ENCODE measurements around the gene CRTAC1. TPM values are rescaled to one million over a fixed set of nuclear protein-coding genes. Genes with fewer than 3 reads are reported as not detected.

The CRTAC1 gene
- total and polyA plus RNA-seq, 2 donors (not counting 3 experiments of a cell fraction or from before 2014, with no cell fraction given), result 1.4 to 3.0 TPM

DNA sequence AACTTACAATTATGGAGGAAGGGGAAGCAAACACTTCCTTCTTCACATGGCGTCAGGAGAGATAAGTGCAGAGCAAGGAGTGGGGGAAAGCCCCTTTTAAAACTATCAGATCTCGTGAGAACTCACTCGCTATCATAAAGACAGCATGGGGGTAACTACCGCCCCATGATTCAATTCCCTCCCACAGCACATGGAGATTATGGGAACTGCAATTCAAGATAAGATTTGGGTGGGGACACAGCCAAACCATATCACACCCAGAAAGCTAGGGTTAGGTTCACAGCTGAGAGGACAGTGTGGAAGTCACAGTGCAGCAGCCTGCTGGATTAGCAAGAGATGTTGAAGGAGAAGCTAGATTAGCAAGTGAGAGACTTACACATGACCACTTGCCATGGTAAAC lies 81.6 kb downstream of the CRTAC1 start:
- CTCF ChIA-PET, result interaction anchor here (1.6 kb wide), 1 partner anchor 34 kb away, joined by 3 read pairs; no protein-coding TSS in a partner anchor
- FAIRE-seq (no peak), DNase-seq (ENCODE audit: low read depth, low spot score) (no peak)
- H3K27me3 ChIP-seq (ENCODE audit: control insufficient read depth in 2 of 2, insufficient read depth in 2 of 2, low read length in 2 of 2), result no peaks in the 10 kb centered on the region
- H3K9ac ChIP-seq (replicated peaks; ENCODE audit: extremely low read depth, insufficient read depth, low read length), result no peak overlapping the region
- no TSS peak for BruUV-seq (replicated peaks)
- POLR2A ChIA-PET, result no interaction called here
- no peak overlapping the region for H3K4me3 ChIP-seq (replicated peaks in 1 of 3; ENCODE audit: insufficient read depth in 1 of 3, low read depth in 1 of 3, low read length in 3 of 3)
- no peaks in the 10 kb centered on the region for H3K9me1 ChIP-seq (replicated peaks; ENCODE audit: control insufficient read depth, extremely low read depth, insufficient read depth, low read length)
- no peaks in the 10 kb centered on the region for H4K20me1 ChIP-seq (replicated peaks; ENCODE audit: control insufficient read depth, extremely low read depth, insufficient read depth, low read length)
- H3K27ac ChIP-seq (ENCODE audit: insufficient read depth, low read depth, low read length), result no peak overlapping the region
- H2AFZ ChIP-seq (ENCODE audit: low read depth, low read length), result no peak overlapping the region
- no peaks in the 10 kb centered on the region for H3K79me2 ChIP-seq (ENCODE audit: control insufficient read depth, insufficient read depth, low read length)
- TF ChIP-seq POLR2AphosphoS5 (IDR thresholded peaks at IDR 0.05; ENCODE audit: insufficient read depth, low read depth, low read length) (no peak), FOS (IDR thresholded peaks at IDR 0.05; ENCODE audit: borderline replicate concordance, insufficient read depth, low read length) (no peak)
- TF ChIP-seq, protein P1, sequence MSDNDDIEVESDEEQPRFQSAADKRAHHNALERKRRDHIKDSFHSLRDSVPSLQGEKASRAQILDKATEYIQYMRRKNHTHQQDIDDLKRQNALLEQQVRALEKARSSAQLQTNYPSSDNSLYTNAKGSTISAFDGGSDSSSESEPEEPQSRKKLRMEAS (IDR thresholded peaks at IDR 0.05; ENCODE audit: insufficient read depth, insufficient read length), result no peak
- no peaks in the 10 kb centered on the region for H3K9me3 ChIP-seq (replicated peaks; ENCODE audit: control insufficient read depth, insufficient read depth, low read length)
- intact Hi-C loops (cut with micrococcal nuclease) (no loop called here), dilution Hi-C loops (cut with MboI; ENCODE audit: extremely low pct_ligation_motif_present, low sequenced_read_pairs) (no loop called here)
- no peaks in the 10 kb centered on the region for H3K4me1 ChIP-seq (ENCODE audit: control insufficient read depth, extremely low read depth, insufficient read depth, low read length)
- no peak overlapping the region for H3K4me2 ChIP-seq (ENCODE audit: insufficient read depth, low read length)
- no peaks in the 10 kb centered on the region for H3K36me3 ChIP-seq (ENCODE audit: control insufficient read depth in 2 of 2, extremely low read depth in 1 of 2, insufficient read depth in 2 of 2, low read length in 2 of 2)

DNA sequence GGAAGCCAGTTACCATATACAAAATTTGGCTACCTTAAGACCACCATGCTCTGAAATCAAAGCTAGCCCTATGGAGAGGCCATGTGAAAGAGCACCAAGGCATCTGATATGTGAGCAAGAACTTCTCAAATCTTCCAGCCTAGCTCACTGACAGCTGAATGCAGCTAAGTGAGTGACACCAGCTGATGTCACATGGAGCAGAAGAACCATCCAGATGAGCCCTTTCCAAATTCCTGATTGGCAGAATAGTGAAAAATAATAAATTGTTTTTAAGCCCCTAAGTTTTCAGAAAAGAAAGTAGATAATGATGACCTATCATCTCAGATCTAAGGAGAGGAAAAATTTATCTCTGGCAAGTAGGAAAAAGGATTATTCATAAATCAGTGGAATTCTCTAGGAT lies 85.6 kb downstream of the CRTAC1 start:
- no TSS peak for BruUV-seq (replicated peaks)
- no peaks in the 10 kb centered on the region for H3K9me1 ChIP-seq (replicated peaks; ENCODE audit: control insufficient read depth, extremely low read depth, insufficient read depth, low read length)
- H3K27me3 ChIP-seq (ENCODE audit: control insufficient read depth in 2 of 2, insufficient read depth in 2 of 2, low read length in 2 of 2), result no peaks in the 10 kb centered on the region
- H3K27ac ChIP-seq (ENCODE audit: insufficient read depth, low read depth, low read length), result no peak overlapping the region
- TF ChIP-seq, protein P2, sequence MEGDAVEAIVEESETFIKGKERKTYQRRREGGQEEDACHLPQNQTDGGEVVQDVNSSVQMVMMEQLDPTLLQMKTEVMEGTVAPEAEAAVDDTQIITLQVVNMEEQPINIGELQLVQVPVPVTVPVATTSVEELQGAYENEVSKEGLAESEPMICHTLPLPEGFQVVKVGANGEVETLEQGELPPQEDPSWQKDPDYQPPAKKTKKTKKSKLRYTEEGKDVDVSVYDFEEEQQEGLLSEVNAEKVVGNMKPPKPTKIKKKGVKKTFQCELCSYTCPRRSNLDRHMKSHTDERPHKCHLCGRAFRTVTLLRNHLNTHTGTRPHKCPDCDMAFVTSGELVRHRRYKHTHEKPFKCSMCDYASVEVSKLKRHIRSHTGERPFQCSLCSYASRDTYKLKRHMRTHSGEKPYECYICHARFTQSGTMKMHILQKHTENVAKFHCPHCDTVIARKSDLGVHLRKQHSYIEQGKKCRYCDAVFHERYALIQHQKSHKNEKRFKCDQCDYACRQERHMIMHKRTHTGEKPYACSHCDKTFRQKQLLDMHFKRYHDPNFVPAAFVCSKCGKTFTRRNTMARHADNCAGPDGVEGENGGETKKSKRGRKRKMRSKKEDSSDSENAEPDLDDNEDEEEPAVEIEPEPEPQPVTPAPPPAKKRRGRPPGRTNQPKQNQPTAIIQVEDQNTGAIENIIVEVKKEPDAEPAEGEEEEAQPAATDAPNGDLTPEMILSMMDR (IDR thresholded peaks at IDR 0.05; ENCODE audit: extremely low read depth in 1 of 2, insufficient read depth in 1 of 2, low read depth in 1 of 2, low read length in 2 of 2), result no peak
- TF ChIP-seq POLR2A (IDR thresholded peaks at IDR 0.05; ENCODE audit: low read depth, low read length) (no peak), FOS (IDR thresholded peaks at IDR 0.05; ENCODE audit: borderline replicate concordance, insufficient read depth, low read length) (no peak), MYC (IDR thresholded peaks at IDR 0.05; ENCODE audit: low read depth, low read length) (no peak), EZH2 (IDR thresholded peaks at IDR 0.05; ENCODE audit: borderline replicate concordance, low read depth, low read length, severe bottlenecking) (no peak), JUN (IDR thresholded peaks at IDR 0.05; ENCODE audit: borderline replicate concordance, insufficient read depth, insufficient read length, low read depth) (no peak), GATA2 (IDR thresholded peaks at IDR 0.05; ENCODE audit: insufficient read depth, insufficient read length, low read depth, low read length) (no peak), POLR2AphosphoS5 (IDR thresholded peaks at IDR 0.05; ENCODE audit: insufficient read depth, low read depth, low read length) (no peak)
- TF ChIP-seq, protein P1 (IDR thresholded peaks at IDR 0.05; ENCODE audit: insufficient read depth, insufficient read length), result no peak
- POLR2A ChIA-PET, result no interaction called here
- H3K4me1 ChIP-seq (ENCODE audit: control insufficient read depth, extremely low read depth, insufficient read depth, low read length), result no peaks in the 10 kb centered on the region
- H4K20me1 ChIP-seq (replicated peaks; ENCODE audit: control insufficient read depth, extremely low read depth, insufficient read depth, low read length), result no peaks in the 10 kb centered on the region
- no peak for DNase-seq (ENCODE audit: low read depth, low spot score)
- H3K4me2 ChIP-seq (ENCODE audit: insufficient read depth, low read length), result no peak overlapping the region
- CTCF ChIA-PET, result no interaction called here
- no peaks in the 10 kb centered on the region for H3K79me2 ChIP-seq (ENCODE audit: control insufficient read depth, insufficient read depth, low read length)
- no peaks in the 10 kb centered on the region for H3K9me3 ChIP-seq (replicated peaks; ENCODE audit: control insufficient read depth, insufficient read depth, low read length)
- no peak overlapping the region for H2AFZ ChIP-seq (ENCODE audit: low read depth, low read length)
- dilution Hi-C loops (cut with MboI; ENCODE audit: extremely low pct_ligation_motif_present, low sequenced_read_pairs) (no loop called here), intact Hi-C loops (cut with micrococcal nuclease) (no loop called here)
- H3K9ac ChIP-seq (replicated peaks; ENCODE audit: extremely low read depth, insufficient read depth, low read length), result no peak overlapping the region
- FAIRE-seq, result no peak
- H3K4me3 ChIP-seq (replicated peaks in 1 of 3; ENCODE audit: insufficient read depth in 1 of 3, low read depth in 1 of 3, low read length in 3 of 3), result no peak overlapping the region
- no peaks in the 10 kb centered on the region for H3K36me3 ChIP-seq (ENCODE audit: control insufficient read depth in 2 of 2, extremely low read depth in 1 of 2, insufficient read depth in 2 of 2, low read length in 2 of 2)
